Measurements from ENCODE around the gene BHLHE40. TPM values are rescaled to one million over a fixed set of nuclear protein-coding genes. Genes with fewer than 3 reads are reported as not detected.

The BHLHE40 gene
- total RNA-seq, 4 donors from 2014 or later: 63.0 to 154 (median 93.3) TPM

DNA sequence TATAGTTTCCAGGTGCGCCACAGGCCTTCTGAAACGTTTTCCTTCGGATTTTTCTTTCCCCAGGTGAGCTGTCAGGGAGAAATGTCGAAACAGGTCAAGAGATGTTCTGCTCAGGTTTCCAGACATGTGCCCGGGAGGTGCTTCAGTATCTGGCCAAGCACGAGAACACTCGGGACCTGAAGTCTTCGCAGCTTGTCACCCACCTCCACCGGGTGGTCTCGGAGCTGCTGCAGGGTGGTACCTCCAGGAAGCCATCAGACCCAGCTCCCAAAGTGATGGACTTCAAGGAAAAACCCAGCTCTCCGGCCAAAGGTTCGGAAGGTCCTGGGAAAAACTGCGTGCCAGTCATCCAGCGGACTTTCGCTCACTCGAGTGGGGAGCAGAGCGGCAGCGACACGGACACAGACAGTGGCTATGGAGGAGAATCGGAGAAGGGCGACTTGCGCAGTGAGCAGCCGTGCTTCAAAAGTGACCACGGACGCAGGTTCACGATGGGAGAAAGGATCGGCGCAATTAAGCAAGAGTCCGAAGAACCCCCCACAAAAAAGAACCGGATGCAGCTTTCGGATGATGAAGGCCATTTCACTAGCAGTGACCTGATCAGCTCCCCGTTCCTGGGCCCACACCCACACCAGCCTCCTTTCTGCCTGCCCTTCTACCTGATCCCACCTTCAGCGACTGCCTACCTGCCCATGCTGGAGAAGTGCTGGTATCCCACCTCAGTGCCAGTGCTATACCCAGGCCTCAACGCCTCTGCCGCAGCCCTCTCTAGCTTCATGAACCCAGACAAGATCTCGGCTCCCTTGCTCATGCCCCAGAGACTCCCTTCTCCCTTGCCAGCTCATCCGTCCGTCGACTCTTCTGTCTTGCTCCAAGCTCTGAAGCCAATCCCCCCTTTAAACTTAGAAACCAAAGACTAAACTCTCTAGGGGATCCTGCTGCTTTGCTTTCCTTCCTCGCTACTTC, 3.8 kb downstream of the BHLHE40 start:
- DNase-seq (ENCODE audit: low spot score in 2 of 2): no peak
- peak overlapping the region; percentile 97 for H3K4me3 ChIP-seq
- no peaks in the 10 kb centered on the region for H3K27me3 ChIP-seq
- peaks cover 9% of the 10 kb centered on the region for H3K36me3 ChIP-seq
- no peak for TF ChIP-seq POLR2A (IDR thresholded peaks at IDR 0.05)
- TF ChIP-seq EP300 (IDR thresholded peaks at IDR 0.05): no peak
- no peak for TF ChIP-seq POLR2AphosphoS5 (IDR thresholded peaks at IDR 0.05)
- TF ChIP-seq, protein P1, sequence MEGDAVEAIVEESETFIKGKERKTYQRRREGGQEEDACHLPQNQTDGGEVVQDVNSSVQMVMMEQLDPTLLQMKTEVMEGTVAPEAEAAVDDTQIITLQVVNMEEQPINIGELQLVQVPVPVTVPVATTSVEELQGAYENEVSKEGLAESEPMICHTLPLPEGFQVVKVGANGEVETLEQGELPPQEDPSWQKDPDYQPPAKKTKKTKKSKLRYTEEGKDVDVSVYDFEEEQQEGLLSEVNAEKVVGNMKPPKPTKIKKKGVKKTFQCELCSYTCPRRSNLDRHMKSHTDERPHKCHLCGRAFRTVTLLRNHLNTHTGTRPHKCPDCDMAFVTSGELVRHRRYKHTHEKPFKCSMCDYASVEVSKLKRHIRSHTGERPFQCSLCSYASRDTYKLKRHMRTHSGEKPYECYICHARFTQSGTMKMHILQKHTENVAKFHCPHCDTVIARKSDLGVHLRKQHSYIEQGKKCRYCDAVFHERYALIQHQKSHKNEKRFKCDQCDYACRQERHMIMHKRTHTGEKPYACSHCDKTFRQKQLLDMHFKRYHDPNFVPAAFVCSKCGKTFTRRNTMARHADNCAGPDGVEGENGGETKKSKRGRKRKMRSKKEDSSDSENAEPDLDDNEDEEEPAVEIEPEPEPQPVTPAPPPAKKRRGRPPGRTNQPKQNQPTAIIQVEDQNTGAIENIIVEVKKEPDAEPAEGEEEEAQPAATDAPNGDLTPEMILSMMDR (IDR thresholded peaks at IDR 0.05): no peak
- 74% methylated on average over 40 of the region's 40 CpGs for WGBS
- peak overlapping the region; percentile 100 for H3K27ac ChIP-seq
- peaks cover 76% of the 10 kb centered on the region for H3K4me1 ChIP-seq
- H3K9me3 ChIP-seq: no peaks in the 10 kb centered on the region

DNA sequence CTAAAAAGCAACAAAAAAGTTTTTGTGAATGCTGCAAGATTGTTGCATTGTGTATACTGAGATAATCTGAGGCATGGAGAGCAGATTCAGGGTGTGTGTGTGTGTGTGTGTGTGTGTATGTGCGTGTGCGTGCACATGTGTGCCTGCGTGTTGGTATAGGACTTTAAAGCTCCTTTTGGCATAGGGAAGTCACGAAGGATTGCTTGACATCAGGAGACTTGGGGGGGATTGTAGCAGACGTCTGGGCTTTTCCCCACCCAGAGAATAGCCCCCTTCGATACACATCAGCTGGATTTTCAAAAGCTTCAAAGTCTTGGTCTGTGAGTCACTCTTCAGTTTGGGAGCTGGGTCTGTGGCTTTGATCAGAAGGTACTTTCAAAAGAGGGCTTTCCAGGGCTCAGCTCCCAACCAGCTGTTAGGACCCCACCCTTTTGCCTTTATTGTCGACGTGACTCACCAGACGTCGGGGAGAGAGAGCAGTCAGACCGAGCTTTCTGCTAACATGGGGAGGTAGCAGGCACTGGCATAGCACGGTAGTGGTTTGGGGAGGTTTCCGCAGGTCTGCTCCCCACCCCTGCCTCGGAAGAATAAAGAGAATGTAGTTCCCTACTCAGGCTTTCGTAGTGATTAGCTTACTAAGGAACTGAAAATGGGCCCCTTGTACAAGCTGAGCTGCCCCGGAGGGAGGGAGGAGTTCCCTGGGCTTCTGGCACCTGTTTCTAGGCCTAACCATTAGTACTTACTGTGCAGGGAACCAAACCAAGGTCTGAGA, 4.7 kb downstream of the BHLHE40 start:
- TF ChIP-seq POLR2AphosphoS5 (IDR thresholded peaks at IDR 0.05) (peak in 1 of 3 donors; percentile 26), POLR2A (IDR thresholded peaks at IDR 0.05) (no peak)
- WGBS: 8% methylated on average over 16 of the region's 16 CpGs
- H3K27ac ChIP-seq: peak overlapping the region; percentile 100
- no peaks in the 10 kb centered on the region for H3K27me3 ChIP-seq
- peak in 1 of 2 donors; percentile 86 for DNase-seq (ENCODE audit: low spot score in 2 of 2)
- peaks cover 9% of the 10 kb centered on the region for H3K36me3 ChIP-seq
- peaks cover 84% of the 10 kb centered on the region for H3K4me1 ChIP-seq
- H3K9me3 ChIP-seq: no peaks in the 10 kb centered on the region
- H3K4me3 ChIP-seq: peak overlapping the region; percentile 97

DNA sequence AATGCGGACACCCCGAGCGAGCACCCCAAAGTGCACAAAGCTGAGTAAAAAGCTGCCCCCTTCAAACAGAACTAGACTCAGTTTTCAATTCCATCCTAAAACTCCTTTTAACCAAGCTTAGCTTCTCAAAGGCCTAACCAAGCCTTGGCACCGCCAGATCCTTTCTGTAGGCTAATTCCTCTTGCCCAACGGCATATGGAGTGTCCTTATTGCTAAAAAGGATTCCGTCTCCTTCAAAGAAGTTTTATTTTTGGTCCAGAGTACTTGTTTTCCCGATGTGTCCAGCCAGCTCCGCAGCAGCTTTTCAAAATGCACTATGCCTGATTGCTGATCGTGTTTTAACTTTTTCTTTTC, 5.3 kb downstream of the BHLHE40 start:
- TF ChIP-seq POLR2A (IDR thresholded peaks at IDR 0.05): peak in 1 of 2 donors; percentile 11
- TF ChIP-seq POLR2AphosphoS5 (IDR thresholded peaks at IDR 0.05): no peak
- 28% methylated on average over 9 of the region's 9 CpGs for WGBS
- Histone ChIP-seq H3K4me3 (peak overlapping the region; percentile 97), H3K36me3 (peaks cover 9% of the 10 kb centered on the region), H3K9me3 (no peaks in the 10 kb centered on the region), H3K4me1 (peaks cover 90% of the 10 kb centered on the region), H3K27me3 (no peaks in the 10 kb centered on the region), H3K27ac (peak overlapping the region; percentile 100)
- no peak for DNase-seq (ENCODE audit: low spot score in 2 of 2)

DNA sequence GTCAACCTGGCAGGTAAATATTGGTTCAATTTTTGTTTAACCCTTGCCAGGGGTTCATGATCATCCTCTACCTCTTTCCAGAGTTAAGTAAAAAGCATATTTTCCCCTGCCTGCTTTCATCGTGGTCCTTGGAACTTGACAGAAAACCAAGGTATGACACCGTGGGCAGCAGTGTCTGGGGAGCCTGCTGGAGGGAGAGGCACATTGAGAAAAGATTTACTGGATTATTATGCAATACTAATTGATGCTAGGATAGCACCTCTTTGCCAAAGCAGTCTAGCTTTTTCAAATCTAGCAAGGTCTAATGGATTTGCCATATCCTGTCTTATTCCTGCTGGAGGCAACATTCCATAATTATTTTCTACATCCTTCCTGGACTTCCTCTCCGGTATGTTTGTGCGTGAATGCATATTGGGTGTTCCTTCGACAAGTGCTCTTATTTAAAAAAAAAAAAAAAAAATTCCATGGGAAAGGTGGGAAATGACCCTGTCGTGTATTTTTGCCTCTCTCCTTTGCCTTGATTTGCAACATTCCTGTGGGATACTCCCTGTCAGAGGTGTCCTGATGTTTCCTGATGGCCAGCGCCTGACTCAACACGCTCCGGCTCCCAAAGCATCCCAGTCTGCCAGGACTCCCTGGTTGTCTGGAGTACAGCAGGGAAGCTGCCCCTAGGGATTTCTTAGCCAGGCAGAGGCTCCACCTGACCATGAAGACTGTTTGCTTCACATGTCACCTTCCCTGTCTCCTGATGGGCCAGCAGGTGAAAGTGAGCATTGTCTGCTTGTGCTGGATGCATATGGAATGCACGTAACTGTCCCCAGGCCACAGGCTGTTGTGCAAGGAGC, 6.3 kb downstream of the BHLHE40 start:
- H3K9me3 ChIP-seq: no peaks in the 10 kb centered on the region
- peaks cover 9% of the 10 kb centered on the region for H3K36me3 ChIP-seq
- TF ChIP-seq POLR2A (IDR thresholded peaks at IDR 0.05) (no peak), POLR2AphosphoS5 (IDR thresholded peaks at IDR 0.05) (no peak), EP300 (IDR thresholded peaks at IDR 0.05) (no peak)
- TF ChIP-seq, protein P1 (IDR thresholded peaks at IDR 0.05): no peak
- no peak overlapping the region for H3K4me3 ChIP-seq
- peaks cover 93% of the 10 kb centered on the region for H3K4me1 ChIP-seq
- WGBS: 36% methylated on average over 10 of the region's 10 CpGs
- DNase-seq (ENCODE audit: low spot score in 2 of 2): no peak
- no peaks in the 10 kb centered on the region for H3K27me3 ChIP-seq
- H3K27ac ChIP-seq: peak overlapping the region; percentile 100

DNA sequence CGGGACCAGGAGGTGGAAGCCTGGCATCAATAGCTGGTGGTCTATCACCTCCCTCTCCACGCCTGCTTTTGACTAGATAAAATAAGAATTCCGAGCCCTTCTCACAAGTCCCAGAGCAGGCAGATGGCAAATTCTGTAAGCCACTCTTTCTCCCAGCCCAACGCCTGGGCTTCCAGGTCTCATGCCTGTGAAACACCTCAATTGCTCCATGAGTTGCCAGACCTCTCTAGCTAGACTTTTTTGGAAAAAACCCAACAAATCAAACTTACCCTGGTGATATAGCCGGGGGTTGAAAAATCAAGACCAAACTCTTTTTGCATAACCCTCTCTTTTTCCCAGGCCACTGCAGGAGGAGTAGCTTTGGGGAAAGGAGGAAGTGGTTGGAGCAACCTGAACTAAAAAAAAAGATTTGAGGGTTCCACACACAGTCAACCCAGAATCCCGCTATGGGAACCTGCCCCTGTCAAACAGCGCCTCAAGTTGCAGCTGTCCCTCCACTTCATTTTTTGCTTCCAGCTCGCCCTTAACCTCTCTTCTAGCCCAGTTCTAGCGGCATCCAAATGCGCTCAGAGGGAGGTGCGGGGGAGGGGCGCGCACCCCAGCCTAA, 7.0 kb downstream of the BHLHE40 start:
- Histone ChIP-seq H3K27ac (peak overlapping the region; percentile 100), H3K4me1 (peaks cover 86% of the 10 kb centered on the region), H3K36me3 (peaks cover 9% of the 10 kb centered on the region), H3K27me3 (no peaks in the 10 kb centered on the region), H3K9me3 (no peaks in the 10 kb centered on the region), H3K4me3 (peak overlapping the region; percentile 37)
- TF ChIP-seq POLR2AphosphoS5 (IDR thresholded peaks at IDR 0.05) (no peak), EP300 (IDR thresholded peaks at IDR 0.05) (no peak), POLR2A (IDR thresholded peaks at IDR 0.05) (no peak)
- TF ChIP-seq, protein P1 (IDR thresholded peaks at IDR 0.05): no peak
- 25% methylated on average over 10 of the region's 13 CpGs for WGBS
- DNase-seq (ENCODE audit: low spot score in 2 of 2): no peak
